ENCODE data around the gene SEH1L. TPM values are rescaled to one million over a fixed set of nuclear protein-coding genes. Genes with fewer than 3 reads are reported as not detected.
"Not testable (repeated sequence)": the region's sequence is repeated elsewhere in the genome, so short reads cannot be mapped to it uniquely, and the experiment has no call there.

Gene SEH1L
- 26.2 and 47.6 TPM in 2 replicates for total RNA-seq

DNA sequence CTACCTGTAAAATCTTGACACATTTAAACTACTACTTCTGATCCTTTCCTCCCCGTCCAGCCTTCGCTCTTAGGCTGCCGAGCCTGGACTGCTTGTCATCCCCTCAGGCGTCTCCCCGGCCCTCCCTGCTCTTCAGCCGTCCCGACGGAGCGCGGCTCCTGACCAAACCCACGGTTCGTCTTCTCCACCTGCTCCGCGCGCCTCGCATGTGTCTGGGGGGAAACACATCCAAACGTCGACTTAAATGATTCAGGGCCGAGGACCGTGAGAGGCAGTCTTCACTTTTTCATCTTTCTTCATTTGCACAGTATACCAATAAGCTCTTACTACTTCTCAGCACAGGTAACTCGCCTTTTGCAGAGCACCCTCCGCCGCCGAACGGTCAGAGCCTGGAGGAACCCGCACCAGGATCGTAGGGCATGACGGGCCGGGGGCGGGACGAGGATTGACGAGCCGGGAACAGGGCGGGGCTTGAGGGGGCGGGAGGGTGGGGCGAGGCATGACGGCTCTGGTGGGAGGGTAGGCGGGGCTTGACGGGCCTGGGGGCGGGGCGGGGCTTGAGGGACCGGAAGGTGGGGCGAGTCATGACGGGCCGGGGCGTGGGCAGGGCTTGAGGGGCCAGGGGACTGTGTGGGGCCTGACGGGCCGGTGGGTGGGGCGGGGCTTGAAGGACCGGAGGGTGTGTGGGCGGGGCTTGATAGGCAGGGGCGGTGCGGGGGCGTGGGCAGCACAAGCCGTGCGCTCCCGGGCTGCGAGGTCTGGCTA lies at the start of gene SEH1L:
TSS of gene SEH1L (plus strand) at position 727 of the 765 bp plus-strand sequence. CDS start 111 bp downstream, outside the sequence.
- DNase-seq (ENCODE audit: low read depth in 2 of 2), result peak; percentile 99 to 100

DNA sequence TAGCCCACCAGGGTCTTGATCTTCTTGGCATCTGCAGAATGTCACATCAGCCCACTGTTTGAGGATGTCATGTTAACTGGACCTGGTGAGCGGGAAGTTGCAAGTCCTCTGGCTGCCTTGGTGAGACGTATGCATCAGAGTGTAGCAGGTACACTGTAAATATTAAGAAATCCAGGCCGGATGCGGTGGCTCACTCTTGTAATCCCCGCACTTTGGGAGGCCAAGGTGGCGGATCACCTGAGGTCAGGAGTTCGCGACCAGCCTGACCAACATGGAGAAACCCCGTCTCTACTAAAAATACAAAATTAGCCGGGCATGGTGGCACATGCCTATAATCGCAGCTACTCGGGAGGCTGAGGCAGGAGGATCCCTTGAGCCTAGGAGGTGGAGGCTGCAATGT lies 46.6 kb upstream of the SEH1L start:
- DNase-seq (ENCODE audit: low read depth in 2 of 2), result not testable (repeated sequence)

DNA sequence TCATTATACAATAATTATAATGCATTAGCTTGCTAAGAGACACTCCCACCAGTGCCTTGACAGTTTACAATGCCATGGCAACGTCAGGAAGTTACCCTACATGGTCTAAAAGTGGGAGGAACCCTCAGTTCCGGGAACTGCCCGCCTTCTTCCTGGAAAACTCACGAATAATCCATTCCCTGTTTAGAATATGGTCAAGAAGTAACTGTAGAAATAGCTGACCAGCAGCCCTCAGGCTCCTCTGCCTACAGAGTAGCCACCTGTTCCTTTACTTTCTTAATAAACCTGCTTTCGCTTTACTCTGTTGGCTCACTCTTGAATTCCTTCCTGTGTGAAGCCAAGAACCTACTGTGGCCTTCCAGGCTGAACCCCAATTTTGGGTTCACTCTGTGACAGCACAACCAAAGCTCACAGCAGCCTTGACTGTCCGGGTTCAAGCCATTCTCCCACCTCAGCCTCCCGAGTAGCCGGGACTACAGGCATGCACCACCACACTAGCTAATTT lies 43.7 kb upstream of the SEH1L start:
- peak; percentile 14 to 50 for DNase-seq (ENCODE audit: low read depth in 2 of 2)

GRCh38 chr18:12906119-12906518 lies 41.7 kb upstream of the SEH1L start:
- no peak for DNase-seq (ENCODE audit: low read depth in 2 of 2)

GRCh38 chr18:12906773-12907172 lies 41.0 kb upstream of the SEH1L start:
- DNase-seq (ENCODE audit: low read depth in 2 of 2), result peak in 1 of 2 donors; percentile 12

DNA sequence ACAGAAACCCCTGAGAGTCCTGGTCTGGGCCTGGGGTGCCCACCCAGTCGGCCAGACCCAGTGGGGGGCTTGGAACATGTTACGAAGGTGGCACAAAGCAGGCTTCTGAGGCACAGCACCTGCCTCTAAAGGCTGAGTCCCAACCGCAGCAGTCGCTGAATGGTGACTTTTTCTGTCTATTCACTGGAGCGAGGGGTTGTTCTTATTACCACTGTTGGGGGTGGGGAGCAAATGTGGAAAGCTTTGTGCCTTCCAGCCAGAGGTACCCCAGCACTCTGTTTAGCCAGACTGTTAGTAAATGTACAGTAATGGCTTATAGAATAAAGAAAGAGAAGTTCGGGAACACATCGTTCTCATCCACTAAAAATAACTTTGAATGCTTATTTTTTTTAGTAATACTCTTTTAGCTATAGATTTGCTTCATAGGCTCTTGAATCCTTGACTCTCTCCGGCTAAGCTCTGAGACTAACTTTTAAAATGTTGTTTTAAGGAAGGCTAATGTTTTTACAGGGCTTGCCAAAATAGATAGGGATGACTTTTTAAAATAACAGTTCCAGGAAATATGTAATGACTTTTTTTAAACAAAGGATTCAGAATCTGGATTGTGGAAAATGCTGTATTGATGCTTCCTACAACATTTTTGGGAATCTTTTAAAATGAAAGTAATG lies 40.4 kb upstream of the SEH1L start:
- DNase-seq (ENCODE audit: low read depth in 2 of 2), result peak in 1 of 2 donors; percentile 80

DNA sequence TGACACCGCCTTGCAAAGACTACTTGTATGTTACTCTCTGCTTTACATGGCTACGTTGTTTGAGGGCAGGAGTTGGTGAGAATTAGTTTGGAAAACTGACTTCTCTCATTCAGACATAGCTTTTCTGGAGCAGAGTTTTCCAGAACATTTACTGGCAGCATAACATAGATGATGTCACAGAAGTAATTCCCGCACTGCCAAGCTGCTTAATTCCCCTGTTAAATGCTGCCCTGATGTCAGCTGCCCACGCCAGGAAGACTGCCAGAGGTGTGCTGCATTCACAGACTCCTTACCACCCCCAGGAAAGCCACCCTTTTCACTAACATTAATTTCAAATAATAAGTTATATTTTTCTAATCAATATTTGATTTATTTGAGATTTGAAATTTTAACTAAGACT lies 39.1 kb upstream of the SEH1L start:
- DNase-seq (ENCODE audit: low read depth in 2 of 2), result peak in 1 of 2 donors; percentile 51

DNA sequence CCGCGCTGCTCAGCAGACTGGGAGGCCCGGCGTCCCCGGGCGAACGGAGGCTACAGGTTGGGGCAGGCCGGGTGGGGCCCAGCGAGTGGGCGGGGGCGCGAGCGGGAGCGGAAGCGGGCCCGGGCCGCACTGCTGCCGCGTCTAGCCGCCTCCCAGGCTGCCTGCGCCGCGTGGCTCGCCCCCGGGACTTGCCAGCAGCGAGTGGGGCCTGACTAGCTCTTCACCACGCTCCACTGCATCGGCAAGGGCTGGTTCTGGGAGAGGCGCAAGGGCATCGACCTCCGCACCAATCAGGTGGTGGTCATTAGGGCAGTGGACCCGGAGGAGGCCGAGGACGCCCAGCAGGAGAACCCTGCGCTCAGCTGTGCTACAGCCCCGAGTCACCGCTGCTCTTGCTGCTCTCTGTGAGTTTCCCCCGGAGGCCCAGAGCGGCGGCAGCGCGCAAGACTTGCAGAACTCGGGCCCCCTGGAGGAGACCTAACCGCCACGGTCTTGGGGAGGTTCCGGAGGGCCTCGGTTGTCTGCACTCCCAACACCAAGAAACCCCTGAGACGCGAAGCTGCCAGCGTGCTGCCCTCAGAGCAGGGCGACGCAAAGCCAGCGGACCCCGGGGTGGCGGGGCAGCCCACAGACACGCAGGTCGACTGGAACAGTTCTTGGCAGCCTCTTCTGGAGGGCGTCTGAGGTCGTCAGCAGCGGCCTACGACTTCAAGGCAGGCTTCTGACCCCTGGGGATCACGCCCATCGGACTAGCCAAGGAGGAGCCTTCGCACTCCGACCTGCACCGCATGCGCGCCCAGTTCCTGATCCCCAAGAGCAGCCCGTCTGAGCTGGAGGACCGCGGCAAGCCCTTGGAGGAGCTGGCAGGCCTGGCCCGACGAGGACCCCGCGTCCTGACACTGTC lies 36.5 kb upstream of the SEH1L start:
- peak in 1 of 2 donors; percentile 12 for DNase-seq (ENCODE audit: low read depth in 2 of 2)

DNA sequence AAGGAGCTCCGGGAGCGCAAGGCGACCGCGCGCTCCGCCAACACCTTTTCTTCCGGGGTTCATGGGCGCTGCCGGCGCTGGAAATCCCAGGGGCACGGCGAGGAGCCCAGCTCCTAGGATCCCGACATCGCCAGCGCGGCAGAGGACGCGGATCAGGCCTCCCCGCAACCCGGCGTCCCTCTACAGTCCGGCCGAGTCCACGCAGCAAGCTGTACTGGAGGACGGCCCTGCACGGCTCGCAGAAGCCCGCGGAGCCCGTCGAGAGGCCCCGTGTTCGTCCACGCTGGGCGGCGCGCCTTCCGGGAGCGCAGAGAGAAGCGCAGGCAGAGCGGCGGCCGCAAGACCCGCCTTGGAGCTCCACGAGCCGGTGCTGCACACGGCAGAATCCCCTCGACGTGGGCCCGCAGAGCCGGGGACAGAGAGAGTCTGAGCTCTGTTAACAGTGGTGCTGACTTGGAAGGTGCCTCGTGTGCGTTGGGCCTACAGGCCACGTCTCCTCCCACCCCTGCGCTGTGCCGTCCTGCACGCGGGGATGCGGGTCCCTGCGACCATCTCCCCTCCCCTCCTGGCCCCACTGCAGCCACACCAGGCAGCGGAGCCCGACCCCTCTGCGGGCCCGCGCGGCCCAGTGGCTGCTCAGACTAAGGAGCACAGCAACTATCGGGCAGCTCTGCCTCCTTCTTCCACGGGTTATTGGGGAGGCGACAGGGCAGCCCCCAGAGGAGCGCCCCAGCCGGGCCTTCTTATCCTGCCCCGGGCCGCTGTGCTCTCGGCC lies 35.7 kb upstream of the SEH1L start:
- no peak for DNase-seq (ENCODE audit: low read depth in 2 of 2)

DNA sequence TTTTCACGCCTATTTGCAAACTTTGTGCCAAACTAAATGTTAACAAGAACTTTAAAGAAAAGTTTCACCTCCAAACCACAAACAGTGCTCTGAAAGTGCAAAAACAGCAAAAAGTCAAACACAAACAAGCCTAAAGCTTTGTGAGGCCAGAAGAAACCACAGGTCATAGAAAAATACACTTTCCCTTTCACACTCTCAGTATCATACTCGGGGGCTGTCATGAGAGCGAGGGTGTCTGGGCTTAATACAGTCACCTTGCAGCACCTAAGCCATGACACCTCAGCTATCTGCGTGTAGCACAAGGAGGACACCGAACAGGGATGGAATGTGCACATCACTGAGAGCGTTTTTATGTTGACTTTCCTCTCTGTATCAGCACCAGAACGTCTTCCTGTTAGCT lies 26.6 kb upstream of the SEH1L start:
- no peak for DNase-seq (ENCODE audit: low read depth in 2 of 2)

GRCh38 chr18:12922266-12922665 lies 25.5 kb upstream of the SEH1L start:
- no peak for DNase-seq (ENCODE audit: low read depth in 2 of 2)

GRCh38 chr18:12924616-12925015 lies 23.2 kb upstream of the SEH1L start:
- no peak for DNase-seq (ENCODE audit: low read depth in 2 of 2)

GRCh38 chr18:12928206-12928605 lies 19.6 kb upstream of the SEH1L start:
- no peak for DNase-seq (ENCODE audit: low read depth in 2 of 2)

DNA sequence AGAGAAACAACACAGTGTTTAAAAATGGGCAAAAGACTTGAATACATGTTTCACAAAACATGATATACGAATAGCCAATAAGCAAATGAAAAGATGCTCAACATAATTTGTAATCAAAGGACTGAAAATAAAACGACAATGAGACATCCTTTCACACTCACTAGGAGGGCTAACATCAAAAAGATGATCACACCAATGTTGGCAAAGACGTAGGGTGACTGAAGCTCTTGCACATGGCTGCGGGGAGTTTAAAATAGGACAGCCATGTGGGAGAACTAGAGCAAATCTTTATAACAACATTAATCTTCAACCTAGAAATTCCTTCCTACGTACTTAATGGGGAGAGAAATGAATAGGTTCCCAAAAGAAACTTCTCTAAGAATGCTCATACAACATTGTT lies 19.2 kb upstream of the SEH1L start:
- DNase-seq (ENCODE audit: low read depth in 2 of 2), result no peak

DNA sequence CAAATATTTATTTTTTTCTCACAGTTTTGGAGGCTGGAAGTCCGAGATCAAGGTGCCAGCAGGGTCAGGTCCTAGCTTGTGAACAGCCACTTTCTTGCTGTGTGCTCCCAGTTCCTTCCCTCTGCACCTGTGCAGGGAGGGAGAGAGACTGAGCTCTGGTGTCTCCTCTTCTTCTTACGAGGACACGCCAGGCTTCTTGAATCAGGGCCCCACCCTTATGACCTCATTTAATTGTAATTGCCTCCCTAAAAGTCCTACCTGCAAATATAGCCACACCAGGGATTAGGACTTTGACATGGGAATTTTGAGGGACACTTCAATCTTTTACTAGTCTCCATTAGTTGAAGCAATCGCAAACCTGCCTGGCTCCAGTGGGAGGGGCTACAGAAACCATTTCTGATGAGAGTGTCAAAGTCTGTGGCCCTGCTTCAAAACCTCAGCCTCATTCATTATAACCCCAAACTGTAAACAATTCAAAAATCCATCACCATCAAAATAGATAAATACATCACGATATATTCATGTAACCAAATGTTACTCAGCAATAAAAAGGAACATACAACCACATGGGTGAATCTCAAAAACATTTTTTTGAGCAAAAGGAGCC lies 18.2 kb upstream of the SEH1L start:
- no peak for DNase-seq (ENCODE audit: low read depth in 2 of 2)

- DNase-seq (ENCODE audit: low read depth in 2 of 2), result no peak
These were observed 17.4 kb upstream of the SEH1L start for GRCh38 chr18:12930376-12930775.

- no peak for DNase-seq (ENCODE audit: low read depth in 2 of 2)
These were observed 16.9 kb upstream of the SEH1L start for GRCh38 chr18:12930908-12931307.

- DNase-seq (ENCODE audit: low read depth in 2 of 2), result no peak
These were observed 14.5 kb upstream of the SEH1L start for GRCh38 chr18:12933327-12933726.

GRCh38 chr18:12934454-12935071 lies 13.2 kb upstream of the SEH1L start:
- peak; percentile 83 to 92 for DNase-seq (ENCODE audit: low read depth in 2 of 2)

DNA sequence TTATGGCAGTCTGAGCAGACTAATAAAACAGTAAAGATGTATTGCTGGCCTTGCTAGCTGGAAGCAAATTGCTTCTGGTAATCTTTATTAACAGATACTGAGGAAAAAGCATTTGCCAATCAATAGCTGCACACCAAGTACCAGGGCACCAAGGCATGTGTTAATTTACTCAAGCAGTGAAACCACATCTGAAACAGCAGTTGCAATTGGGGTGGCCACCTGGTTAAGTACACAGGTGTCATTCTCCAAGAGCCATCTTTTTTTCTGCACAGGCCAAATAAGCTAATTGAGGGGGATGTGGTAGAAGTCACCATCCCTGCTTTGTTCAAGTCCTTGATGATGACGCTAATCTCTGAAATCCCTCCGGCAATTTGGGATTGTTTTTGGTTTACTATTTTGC lies 8.6 kb upstream of the SEH1L start:
- no peak for DNase-seq (ENCODE audit: low read depth in 2 of 2)

Data from lung microvascular endothelial cell (primary cell).